ENCODE data around the gene HDAC6. TPM values are rescaled to one million over a fixed set of nuclear protein-coding genes. Genes with fewer than 3 reads are reported as not detected.

HDAC6 gene
- total and polyA plus RNA-seq, 4 donors, result 39.7 to 90.8 (median 78.4) TPM

GRCh38 chrX:48798318-48798717 lies 3.5 kb upstream of the HDAC6 start:
- Histone ChIP-seq H3K27me3 (ENCODE audit: control insufficient read depth in 3 of 3, insufficient read depth in 3 of 3, low read length in 2 of 3) (no peaks in the 10 kb centered on the region), H3K4me1 (ENCODE audit: control insufficient read depth in 5 of 5, insufficient read depth in 5 of 5, low read length in 5 of 5) (peaks cover 0 to 10% (median 0%) of the 10 kb centered on the region in 5 donors), H3K9me3 (ENCODE audit: control insufficient read depth in 4 of 4, insufficient read depth in 3 of 4, low read length in 3 of 4) (peaks cover 0 to 11% (median 0%) of the 10 kb centered on the region in 4 donors), H3K36me3 (ENCODE audit: control insufficient read depth in 4 of 4, insufficient read depth in 4 of 4, low read length in 4 of 4) (no peaks in the 10 kb centered on the region), H3K9ac (ENCODE audit: insufficient read depth in 1 of 2, low read length in 2 of 2) (no peak overlapping the region), H3K27ac (ENCODE audit: low read depth in 1 of 2, low read length in 1 of 2) (no peak overlapping the region), H3K4me3 (no peak overlapping the region)
- WGBS, 2 donors, result 78 to 81% methylated on average over 2 of the region's 2 CpGs
- DNase-seq, result no peak
- TF ChIP-seq CTCF (IDR thresholded peaks at IDR 0.05; ENCODE audit: control extremely low read depth, extremely low read depth), result no peak
- no peak for ATAC-seq (ENCODE audit: insufficient read depth, low FRiP score)

GRCh38 chrX:48800574-48801279 lies 1.1 kb upstream of the HDAC6 start:
- Histone ChIP-seq H3K27me3 (ENCODE audit: control insufficient read depth in 3 of 3, insufficient read depth in 3 of 3, low read length in 2 of 3) (no peaks in the 10 kb centered on the region), H3K36me3 (ENCODE audit: control insufficient read depth in 4 of 4, insufficient read depth in 4 of 4, low read length in 4 of 4) (peaks cover 0 to 9% (median 0%) of the 10 kb centered on the region in 4 donors), H3K9ac (ENCODE audit: insufficient read depth in 1 of 2, low read length in 2 of 2) (peak overlapping the region; percentile 65 to 88), H3K27ac (ENCODE audit: low read depth in 1 of 2, low read length in 1 of 2) (peak overlapping the region; percentile 89 to 95), H3K9me3 (ENCODE audit: control insufficient read depth in 4 of 4, insufficient read depth in 3 of 4, low read length in 3 of 4) (peaks cover 0 to 11% (median 0%) of the 10 kb centered on the region in 4 donors), H3K4me1 (ENCODE audit: control insufficient read depth in 5 of 5, insufficient read depth in 5 of 5, low read length in 5 of 5) (peaks cover 0 to 5% (median 0%) of the 10 kb centered on the region in 5 donors), H3K4me3 (no peak overlapping the region)
- WGBS, 2 donors, result 23 to 56% methylated on average over 17 of the region's 17 CpGs
- ATAC-seq (ENCODE audit: insufficient read depth, low FRiP score) (no peak), DNase-seq (peak in 1 of 3 donors; percentile 2)
- no peak for TF ChIP-seq CTCF (IDR thresholded peaks at IDR 0.05; ENCODE audit: control extremely low read depth, extremely low read depth)

- Histone ChIP-seq H3K9ac (ENCODE audit: insufficient read depth in 1 of 2, low read length in 2 of 2) (peak overlapping the region; percentile 72 to 80), H3K4me3 (peak overlapping the region; percentile 30), H3K27ac (ENCODE audit: low read depth in 1 of 2, low read length in 1 of 2) (peak overlapping the region; percentile 91 to 95), H3K27me3 (ENCODE audit: control insufficient read depth in 3 of 3, insufficient read depth in 3 of 3, low read length in 2 of 3) (no peaks in the 10 kb centered on the region), H3K36me3 (ENCODE audit: control insufficient read depth in 4 of 4, insufficient read depth in 4 of 4, low read length in 4 of 4) (peaks cover 0 to 9% (median 0%) of the 10 kb centered on the region in 4 donors), H3K9me3 (ENCODE audit: control insufficient read depth in 4 of 4, insufficient read depth in 3 of 4, low read length in 3 of 4) (peaks cover 0 to 11% (median 0%) of the 10 kb centered on the region in 4 donors), H3K4me1 (ENCODE audit: control insufficient read depth in 5 of 5, insufficient read depth in 5 of 5, low read length in 5 of 5) (peaks cover 0 to 5% (median 0%) of the 10 kb centered on the region in 5 donors)
- WGBS, 2 donors, result 8 to 35% methylated on average over 29 to 40 of the region's 40 CpGs
- peak; percentile 82 to 86 (median 84) for DNase-seq
- ATAC-seq (ENCODE audit: insufficient read depth, low FRiP score), result peak; percentile 68
- no peak for TF ChIP-seq CTCF (IDR thresholded peaks at IDR 0.05; ENCODE audit: control extremely low read depth, extremely low read depth)
Observed at GRCh38 chrX:48802089-48802904, 430 bp downstream of the HDAC6 start.

Data from lung (tissue), 12 donors.